HEK293 (cell line): ENCODE measurements around the gene ABCA2.
A peak's percentile ranks its signal among the peaks of the same experiment; 100 is the strongest.

ENCODE experiments used
- CTCF ChIA-PET: fragments of 350-600 bp; formaldehyde crosslinking; extraction: SDS; loops from one replicate; lab custom pipeline; 2021; ENCODE audit warnings: antibody characterized with exemption; lab: Yijun Ruan, JAX
- POLR2A ChIA-PET: fragments of 300-600 bp; formaldehyde crosslinking; extraction: SDS; loops from one replicate; lab custom pipeline; 2020; ENCODE audit warnings: antibody characterized with exemption, inconsistent platforms; lab: Yijun Ruan, JAX
- H3K27ac ChIP-seq: fragments of 200-500 bp; sonication (Bioruptor generic); 2 replicates; pipeline ENCODE4 v1.5.1; 2014; ENCODE audit warnings: low read depth, low read length, control low read depth, inconsistent platforms; ENCODE audit errors: extremely low read depth
- H3K36me3 ChIP-seq, 2 experiments: fragments of 200-500 bp in 1 of 2; sonication (Bioruptor generic) in 1 of 2; 1 replicate in 1 of 2; 2 replicates in 1 of 2; pipeline ENCODE4 v1.5.1; 2014 to 2017; ENCODE audit warnings: inconsistent platforms in 2 of 2, low read length in 2 of 2; ENCODE audit not compliant: control insufficient read depth in 2 of 2, insufficient read depth in 1 of 2
- H3K4me1 ChIP-seq: fragments of 200-500 bp; sonication (Bioruptor generic); 2 replicates; pipeline ENCODE4 v1.5.1; 2014; ENCODE audit warnings: mild to moderate bottlenecking, low read length, inconsistent platforms; ENCODE audit not compliant: control insufficient read depth, insufficient read depth
- H3K4me3 ChIP-seq: 2 replicates; pipeline ENCODE4 v1.5.1; 2011; ENCODE audit warnings: low read depth, mild to moderate bottlenecking, control low read depth, low read length, moderate library complexity
- H3K9me3 ChIP-seq: fragments of 200-500 bp; sonication (Bioruptor generic); 2 replicates; pipeline ENCODE4 v1.5.1; 2014; ENCODE audit warnings: low read depth, low read length, inconsistent platforms; ENCODE audit not compliant: control insufficient read depth, insufficient read depth
- KLF1 ChIP-seq: fragments of 450-650 bp; formaldehyde crosslinking; IDR thresholded peaks from 2 replicates; pipeline ENCODE4 v1.5.1; 2016; ENCODE audit warnings: missing biosample characterization, missing genetic modification characterization
- KLF8 ChIP-seq: fragments of 450-650 bp; formaldehyde crosslinking; IDR thresholded peaks from 2 replicates; pipeline ENCODE4 v1.5.1; 2016; ENCODE audit warnings: missing biosample characterization, missing genetic modification characterization
- MYNN ChIP-seq: fragments of 450-650 bp; formaldehyde crosslinking; IDR thresholded peaks from 2 replicates; pipeline ENCODE4 v1.5.1; 2016; ENCODE audit warnings: missing biosample characterization, missing genetic modification characterization, borderline replicate concordance
- PRDM1 ChIP-seq: fragments of 450-650 bp; formaldehyde crosslinking; IDR thresholded peaks from 2 replicates; pipeline ENCODE4; 2016; ENCODE audit warnings: missing biosample characterization, missing genetic modification characterization
- ZEB2 ChIP-seq: fragments of 450-650 bp; formaldehyde crosslinking; IDR thresholded peaks from 2 replicates; pipeline ENCODE4 v1.5.1; 2016; ENCODE audit warnings: missing biosample characterization, missing genetic modification characterization
- ZNF132 ChIP-seq: fragments of 450-650 bp; formaldehyde crosslinking; IDR thresholded peaks from 2 replicates; pipeline ENCODE4 v1.5.1; 2017; ENCODE audit warnings: missing biosample characterization, missing genetic modification characterization, borderline replicate concordance
- ZNF24 ChIP-seq: fragments of 450-650 bp; formaldehyde crosslinking; IDR thresholded peaks from 2 replicates; pipeline ENCODE4 v1.5.1; 2016; ENCODE audit warnings: missing biosample characterization, missing genetic modification characterization
- ZNF274 ChIP-seq, 2 experiments: fragments of 200-500 bp in 1 of 2; fragments of 450-650 bp in 1 of 2; sonication (Bioruptor generic) in 1 of 2; formaldehyde crosslinking in 1 of 2; IDR thresholded peaks; 2 replicates each; pipeline versions ENCODE4 v1.5.1 to v1.6.1; 2014 to 2016; ENCODE audit warnings: borderline replicate concordance in 1 of 2, inconsistent platforms in 1 of 2, low read length in 1 of 2, missing biosample characterization in 1 of 2, missing genetic modification characterization in 1 of 2
- ZNF324 ChIP-seq: fragments of 450-650 bp; formaldehyde crosslinking; IDR thresholded peaks from 2 replicates; pipeline ENCODE4 v1.5.1; 2016; ENCODE audit warnings: missing biosample characterization, missing genetic modification characterization
- ZNF335 ChIP-seq: fragments of 450-650 bp; formaldehyde crosslinking; conservative IDR thresholded peaks from 2 replicates; pipeline ENCODE4 v1.5.1; 2016; ENCODE audit warnings: missing biosample characterization, missing genetic modification characterization
- ZNF394 ChIP-seq: fragments of 450-650 bp; formaldehyde crosslinking; IDR thresholded peaks from 2 replicates; pipeline ENCODE4 v1.5.1; 2016; ENCODE audit warnings: missing biosample characterization, missing genetic modification characterization, mild to moderate bottlenecking, moderate library complexity, borderline replicate concordance
- ZNF423 ChIP-seq: fragments of 450-650 bp; formaldehyde crosslinking; IDR thresholded peaks from 2 replicates; pipeline ENCODE4 v1.5.1; 2016; ENCODE audit warnings: missing biosample characterization, missing genetic modification characterization
- ZNF544 ChIP-seq: fragments of 450-650 bp; formaldehyde crosslinking; IDR thresholded peaks from 2 replicates; pipeline ENCODE4 v1.5.0; 2017; ENCODE audit warnings: missing biosample characterization, missing genetic modification characterization
- ZNF629 ChIP-seq: fragments of 450-650 bp; formaldehyde crosslinking; IDR thresholded peaks from 2 replicates; pipeline ENCODE4 v1.5.1; 2017; ENCODE audit warnings: missing biosample characterization, missing genetic modification characterization
- ZNF670 ChIP-seq: fragments of 450-650 bp; formaldehyde crosslinking; IDR thresholded peaks from 2 replicates; pipeline ENCODE4 v1.5.1; 2016; ENCODE audit warnings: missing biosample characterization, missing genetic modification characterization, low read depth
- ZNF677 ChIP-seq: fragments of 450-650 bp; IDR thresholded peaks from 2 replicates; pipeline ENCODE4 v1.5.0; 2018; ENCODE audit warnings: missing biosample characterization, mild to moderate bottlenecking, missing genetic modification characterization, moderate library complexity
- ZNF701 ChIP-seq: fragments of 450-650 bp; formaldehyde crosslinking; IDR thresholded peaks from 2 replicates; pipeline ENCODE4 v1.5.1; 2016; ENCODE audit warnings: missing biosample characterization, missing genetic modification characterization
- ZNF768 ChIP-seq: fragments of 450-650 bp; formaldehyde crosslinking; IDR thresholded peaks from 2 replicates; pipeline ENCODE4 v1.5.1; 2018; ENCODE audit warnings: missing biosample characterization, mild to moderate bottlenecking, missing genetic modification characterization
- ZNF837 ChIP-seq: fragments of 450-650 bp; formaldehyde crosslinking; IDR thresholded peaks from 2 replicates; pipeline ENCODE4 v1.5.1; 2016; ENCODE audit warnings: missing biosample characterization, missing genetic modification characterization
- TF ChIP-seq, protein P1 (sequence below): fragments of 450-650 bp; formaldehyde crosslinking; IDR thresholded peaks from 2 replicates; pipeline ENCODE4 v1.5.1; 2016; ENCODE audit warnings: missing biosample characterization, missing genetic modification characterization
- TF ChIP-seq, protein P2 (sequence below): fragments of 450-650 bp; formaldehyde crosslinking; IDR thresholded peaks from 2 replicates; pipeline ENCODE4 v1.5.1; 2016; ENCODE audit warnings: missing biosample characterization, missing genetic modification characterization
- TF ChIP-seq, protein P3 (sequence below): fragments of 450-650 bp; formaldehyde crosslinking; IDR thresholded peaks from 2 replicates; pipeline ENCODE4 v1.5.1; 2016; ENCODE audit warnings: missing biosample characterization, missing genetic modification characterization
- TF ChIP-seq, protein P4 (sequence below): fragments of 450-650 bp; formaldehyde crosslinking; IDR thresholded peaks from 2 replicates; pipeline ENCODE4 v1.5.1; 2017; ENCODE audit warnings: missing biosample characterization, missing genetic modification characterization
- TF ChIP-seq, protein P5 (sequence below): sonication (generic); formaldehyde crosslinking; IDR thresholded peaks from 2 replicates; pipeline ENCODE4 v1.8.1; 2022; ENCODE audit warnings: mild to moderate bottlenecking, moderate library complexity, missing genetic modification reagents
- TF ChIP-seq, protein P6 (sequence below): fragments of 450-650 bp; formaldehyde crosslinking; IDR thresholded peaks from 2 replicates; pipeline ENCODE4 v1.5.1; 2016; ENCODE audit warnings: missing biosample characterization, missing genetic modification characterization
- TF ChIP-seq, protein P7 (sequence below): fragments of 450-650 bp; formaldehyde crosslinking; IDR thresholded peaks from 2 replicates; pipeline ENCODE4 v1.5.1; 2016; ENCODE audit warnings: missing biosample characterization, missing genetic modification characterization

The ABCA2 gene

DNA sequence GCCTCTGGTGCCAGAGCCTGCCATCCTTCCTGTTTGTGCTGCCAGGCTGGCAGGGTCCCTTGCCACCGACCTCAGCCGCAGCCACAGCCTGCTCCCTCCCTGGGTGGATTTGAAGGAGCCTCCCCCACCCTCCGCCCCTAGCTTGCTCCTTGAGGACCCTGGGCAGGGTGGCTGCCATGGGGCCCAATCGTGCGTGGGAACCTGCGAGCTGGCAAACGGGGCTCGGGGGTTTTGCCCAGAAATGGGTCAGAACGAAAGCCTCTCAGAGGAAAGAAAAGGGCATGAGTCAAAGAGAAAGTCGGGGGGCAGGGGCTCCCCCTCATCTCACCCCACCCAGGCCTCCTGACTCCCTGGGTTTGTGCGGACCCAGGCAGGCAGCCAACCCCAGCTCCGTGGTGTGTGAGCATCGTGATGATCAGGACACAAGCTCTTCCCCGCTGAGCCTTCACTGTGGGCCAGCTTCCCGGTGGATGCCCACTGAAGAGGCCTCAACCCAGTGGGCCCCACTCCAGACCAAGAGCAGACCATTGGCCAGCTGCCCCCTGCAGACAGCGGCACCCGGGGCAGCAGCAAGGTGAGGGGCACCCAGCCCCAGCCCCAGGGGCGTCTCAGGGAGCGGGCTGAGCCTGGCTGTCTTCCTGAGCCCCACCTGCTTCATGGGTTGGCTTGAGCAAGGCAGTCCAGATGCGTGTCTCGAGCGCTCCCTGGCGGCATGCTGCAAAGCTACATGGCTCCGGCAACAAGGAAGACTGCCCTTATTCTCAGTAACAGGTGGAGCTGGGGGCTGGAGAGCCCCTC is 6.9 kb upstream of the ABCA2 start:
- ChIA-PET CTCF (interaction anchor here (0.5 to 5.3 kb wide), 65 partner anchors 9 to 517 kb away, joined by 3 to 119 read pairs (median 4); partner anchors contain the start of genes AJM1, C8G, CLIC3 and FBXW5), POLR2A (interaction anchor here (0.6 to 2.0 kb wide), 26 partner anchors 9 to 307 kb away, joined by 3 to 16 read pairs (median 4); partner anchors contain the start of genes CLIC3, NPDC1, PAXX and RNF208)
- H3K9me3 ChIP-seq = no peaks in the 10 kb centered on the region
- no peak overlapping the region for H3K27ac ChIP-seq
- no peak overlapping the region for H3K4me3 ChIP-seq
- H3K36me3 ChIP-seq = peaks cover 0 to 20% of the 10 kb centered on the region in 2 experiments; a peak in 1 of 3 replicates
- H3K4me1 ChIP-seq = no peaks in the 10 kb centered on the region
- TF ChIP-seq ZNF629 (tag by site-specific recombination) (0 out of 2 replicates have a peak, but pooled peaks have one; percentile 29), ZNF768 (tag by site-specific recombination) (no peak), ZNF324 (tag by site-specific recombination) (no peak), ZNF394 (no peak), ZEB2 (tag by site-specific recombination) (peak; percentile 71), ZNF24 (tag by site-specific recombination) (no peak), ZNF677 (tag by site-specific recombination) (no peak), ZNF837 (no peak), ZNF544 (tag by site-specific recombination) (no peak), KLF8 (tag by site-specific recombination) (peak; percentile 82), MYNN (tag by site-specific recombination) (no peak), ZNF670 (tag by site-specific recombination) (no peak), KLF1 (tag by site-specific recombination) (peak; percentile 8), ZNF701 (tag by site-specific recombination) (no peak), PRDM1 (no peak), ZNF335 (peak; percentile 90), ZNF274 (IDR thresholded peaks at IDR 0.05; ENCODE audit: low read length) (no peak), ZNF274 (tag by site-specific recombination; IDR thresholded peaks at IDR 0.05; ENCODE audit: borderline replicate concordance) (no peak), ZNF423 (tag by site-specific recombination) (no peak; the same call in 1 of the 2 replicates), ZNF132 (no peak)
- TF ChIP-seq, protein P1, sequence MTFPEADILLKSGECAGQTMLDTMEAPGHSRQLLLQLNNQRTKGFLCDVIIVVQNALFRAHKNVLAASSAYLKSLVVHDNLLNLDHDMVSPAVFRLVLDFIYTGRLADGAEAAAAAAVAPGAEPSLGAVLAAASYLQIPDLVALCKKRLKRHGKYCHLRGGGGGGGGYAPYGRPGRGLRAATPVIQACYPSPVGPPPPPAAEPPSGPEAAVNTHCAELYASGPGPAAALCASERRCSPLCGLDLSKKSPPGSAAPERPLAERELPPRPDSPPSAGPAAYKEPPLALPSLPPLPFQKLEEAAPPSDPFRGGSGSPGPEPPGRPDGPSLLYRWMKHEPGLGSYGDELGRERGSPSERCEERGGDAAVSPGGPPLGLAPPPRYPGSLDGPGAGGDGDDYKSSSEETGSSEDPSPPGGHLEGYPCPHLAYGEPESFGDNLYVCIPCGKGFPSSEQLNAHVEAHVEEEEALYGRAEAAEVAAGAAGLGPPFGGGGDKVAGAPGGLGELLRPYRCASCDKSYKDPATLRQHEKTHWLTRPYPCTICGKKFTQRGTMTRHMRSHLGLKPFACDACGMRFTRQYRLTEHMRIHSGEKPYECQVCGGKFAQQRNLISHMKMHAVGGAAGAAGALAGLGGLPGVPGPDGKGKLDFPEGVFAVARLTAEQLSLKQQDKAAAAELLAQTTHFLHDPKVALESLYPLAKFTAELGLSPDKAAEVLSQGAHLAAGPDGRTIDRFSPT (tag by site-specific recombination) = peak; percentile 94
- TF ChIP-seq, protein P2, sequence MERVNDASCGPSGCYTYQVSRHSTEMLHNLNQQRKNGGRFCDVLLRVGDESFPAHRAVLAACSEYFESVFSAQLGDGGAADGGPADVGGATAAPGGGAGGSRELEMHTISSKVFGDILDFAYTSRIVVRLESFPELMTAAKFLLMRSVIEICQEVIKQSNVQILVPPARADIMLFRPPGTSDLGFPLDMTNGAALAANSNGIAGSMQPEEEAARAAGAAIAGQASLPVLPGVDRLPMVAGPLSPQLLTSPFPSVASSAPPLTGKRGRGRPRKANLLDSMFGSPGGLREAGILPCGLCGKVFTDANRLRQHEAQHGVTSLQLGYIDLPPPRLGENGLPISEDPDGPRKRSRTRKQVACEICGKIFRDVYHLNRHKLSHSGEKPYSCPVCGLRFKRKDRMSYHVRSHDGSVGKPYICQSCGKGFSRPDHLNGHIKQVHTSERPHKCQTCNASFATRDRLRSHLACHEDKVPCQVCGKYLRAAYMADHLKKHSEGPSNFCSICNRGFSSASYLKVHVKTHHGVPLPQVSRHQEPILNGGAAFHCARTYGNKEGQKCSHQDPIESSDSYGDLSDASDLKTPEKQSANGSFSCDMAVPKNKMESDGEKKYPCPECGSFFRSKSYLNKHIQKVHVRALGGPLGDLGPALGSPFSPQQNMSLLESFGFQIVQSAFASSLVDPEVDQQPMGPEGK (tag by site-specific recombination) = peak; percentile 64
- TF ChIP-seq, protein P3, sequence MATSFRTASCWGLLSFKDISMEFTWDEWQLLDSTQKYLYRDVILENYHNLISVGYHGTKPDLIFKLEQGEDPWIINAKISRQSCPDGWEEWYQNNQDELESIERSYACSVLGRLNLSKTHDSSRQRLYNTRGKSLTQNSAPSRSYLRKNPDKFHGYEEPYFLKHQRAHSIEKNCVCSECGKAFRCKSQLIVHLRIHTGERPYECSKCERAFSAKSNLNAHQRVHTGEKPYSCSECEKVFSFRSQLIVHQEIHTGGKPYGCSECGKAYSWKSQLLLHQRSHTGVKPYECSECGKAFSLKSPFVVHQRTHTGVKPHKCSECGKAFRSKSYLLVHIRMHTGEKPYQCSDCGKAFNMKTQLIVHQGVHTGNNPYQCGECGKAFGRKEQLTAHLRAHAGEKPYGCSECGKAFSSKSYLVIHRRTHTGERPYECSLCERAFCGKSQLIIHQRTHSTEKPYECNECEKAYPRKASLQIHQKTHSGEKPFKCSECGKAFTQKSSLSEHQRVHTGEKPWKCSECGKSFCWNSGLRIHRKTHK = no peak
- TF ChIP-seq, protein P4, sequence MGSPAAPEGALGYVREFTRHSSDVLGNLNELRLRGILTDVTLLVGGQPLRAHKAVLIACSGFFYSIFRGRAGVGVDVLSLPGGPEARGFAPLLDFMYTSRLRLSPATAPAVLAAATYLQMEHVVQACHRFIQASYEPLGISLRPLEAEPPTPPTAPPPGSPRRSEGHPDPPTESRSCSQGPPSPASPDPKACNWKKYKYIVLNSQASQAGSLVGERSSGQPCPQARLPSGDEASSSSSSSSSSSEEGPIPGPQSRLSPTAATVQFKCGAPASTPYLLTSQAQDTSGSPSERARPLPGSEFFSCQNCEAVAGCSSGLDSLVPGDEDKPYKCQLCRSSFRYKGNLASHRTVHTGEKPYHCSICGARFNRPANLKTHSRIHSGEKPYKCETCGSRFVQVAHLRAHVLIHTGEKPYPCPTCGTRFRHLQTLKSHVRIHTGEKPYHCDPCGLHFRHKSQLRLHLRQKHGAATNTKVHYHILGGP = no peak
- TF ChIP-seq, protein P5, sequence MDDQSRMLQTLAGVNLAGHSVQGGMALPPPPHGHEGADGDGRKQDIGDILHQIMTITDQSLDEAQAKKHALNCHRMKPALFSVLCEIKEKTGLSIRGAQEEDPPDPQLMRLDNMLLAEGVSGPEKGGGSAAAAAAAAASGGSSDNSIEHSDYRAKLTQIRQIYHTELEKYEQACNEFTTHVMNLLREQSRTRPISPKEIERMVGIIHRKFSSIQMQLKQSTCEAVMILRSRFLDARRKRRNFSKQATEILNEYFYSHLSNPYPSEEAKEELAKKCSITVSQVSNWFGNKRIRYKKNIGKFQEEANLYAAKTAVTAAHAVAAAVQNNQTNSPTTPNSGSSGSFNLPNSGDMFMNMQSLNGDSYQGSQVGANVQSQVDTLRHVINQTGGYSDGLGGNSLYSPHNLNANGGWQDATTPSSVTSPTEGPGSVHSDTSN (CRISPR knock-in tag) = no peak
- TF ChIP-seq, protein P6, sequence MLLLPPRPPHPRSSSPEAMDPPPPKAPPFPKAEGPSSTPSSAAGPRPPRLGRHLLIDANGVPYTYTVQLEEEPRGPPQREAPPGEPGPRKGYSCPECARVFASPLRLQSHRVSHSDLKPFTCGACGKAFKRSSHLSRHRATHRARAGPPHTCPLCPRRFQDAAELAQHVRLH (tag by site-specific recombination) = no peak
- TF ChIP-seq, protein P7, sequence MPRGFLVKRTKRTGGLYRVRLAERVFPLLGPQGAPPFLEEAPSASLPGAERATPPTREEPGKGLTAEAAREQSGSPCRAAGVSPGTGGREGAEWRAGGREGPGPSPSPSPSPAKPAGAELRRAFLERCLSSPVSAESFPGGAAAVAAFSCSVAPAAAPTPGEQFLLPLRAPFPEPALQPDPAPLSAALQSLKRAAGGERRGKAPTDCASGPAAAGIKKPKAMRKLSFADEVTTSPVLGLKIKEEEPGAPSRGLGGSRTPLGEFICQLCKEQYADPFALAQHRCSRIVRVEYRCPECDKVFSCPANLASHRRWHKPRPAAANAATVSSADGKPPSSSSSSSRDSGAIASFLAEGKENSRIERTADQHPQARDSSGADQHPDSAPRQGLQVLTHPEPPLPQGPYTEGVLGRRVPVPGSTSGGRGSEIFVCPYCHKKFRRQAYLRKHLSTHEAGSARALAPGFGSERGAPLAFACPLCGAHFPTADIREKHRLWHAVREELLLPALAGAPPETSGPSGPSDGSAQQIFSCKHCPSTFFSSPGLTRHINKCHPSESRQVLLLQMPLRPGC (tag by site-specific recombination) = no peak
